Measurements from ENCODE around the gene VEGFD.
"Not testable (repeated sequence)": the region's sequence is repeated elsewhere in the genome, so short reads cannot be mapped to it uniquely, and the experiment has no call there.

VEGFD gene

GRCh38 chrX:15328821-15329220 lies 55.4 kb downstream of the VEGFD start:
- H3K36me3 ChIP-seq (ENCODE audit: insufficient read depth, low read length): peaks cover 60% of the 10 kb centered on the region
- H3K27me3 ChIP-seq (ENCODE audit: insufficient read depth, low read length): no peaks in the 10 kb centered on the region
- H3K4me3 ChIP-seq (ENCODE audit: low read length): no peak overlapping the region
- 88% methylated on average over 2 of the region's 2 CpGs for WGBS
- no peaks in the 10 kb centered on the region for H3K9me3 ChIP-seq (ENCODE audit: insufficient read depth, low read depth, low read length)
- no peaks in the 10 kb centered on the region for H3K4me1 ChIP-seq (ENCODE audit: insufficient read depth, low read length)
- H3K27ac ChIP-seq (ENCODE audit: low read depth, low read length): no peak overlapping the region
- H3K9ac ChIP-seq (ENCODE audit: low read depth, low read length): no peak overlapping the region

GRCh38 chrX:15328131-15328530 lies 56.1 kb downstream of the VEGFD start:
- H3K4me1 ChIP-seq (ENCODE audit: insufficient read depth, low read length): no peaks in the 10 kb centered on the region
- H3K36me3 ChIP-seq (ENCODE audit: insufficient read depth, low read length): peaks cover 67% of the 10 kb centered on the region
- H3K27ac ChIP-seq (ENCODE audit: low read depth, low read length): no peak overlapping the region
- no peak overlapping the region for H3K4me3 ChIP-seq (ENCODE audit: low read length)
- WGBS: 90% methylated on average over 2 of the region's 3 CpGs
- H3K9me3 ChIP-seq (ENCODE audit: insufficient read depth, low read depth, low read length): no peaks in the 10 kb centered on the region
- no peak overlapping the region for H3K9ac ChIP-seq (ENCODE audit: low read depth, low read length)
- no peaks in the 10 kb centered on the region for H3K27me3 ChIP-seq (ENCODE audit: insufficient read depth, low read length)

- 100% methylated on average over 1 of the region's 5 CpGs for WGBS
- no peaks in the 10 kb centered on the region for H3K27me3 ChIP-seq (ENCODE audit: insufficient read depth, low read length)
- no peak overlapping the region for H3K4me3 ChIP-seq (ENCODE audit: low read length)
- H3K4me1 ChIP-seq (ENCODE audit: insufficient read depth, low read length): no peaks in the 10 kb centered on the region
- H3K36me3 ChIP-seq (ENCODE audit: insufficient read depth, low read length): peaks cover 59% of the 10 kb centered on the region
- H3K9ac ChIP-seq (ENCODE audit: low read depth, low read length): no peak overlapping the region
- H3K27ac ChIP-seq (ENCODE audit: low read depth, low read length): no peak overlapping the region
- H3K9me3 ChIP-seq (ENCODE audit: insufficient read depth, low read depth, low read length): no peaks in the 10 kb centered on the region
Observed at GRCh38 chrX:15322472-15322871, 61.7 kb downstream of the VEGFD start.

GRCh38 chrX:15322072-15322471 lies 62.1 kb downstream of the VEGFD start:
- Histone ChIP-seq H3K27me3 (ENCODE audit: insufficient read depth, low read length) (no peaks in the 10 kb centered on the region), H3K4me3 (ENCODE audit: low read length) (no peak overlapping the region), H3K36me3 (ENCODE audit: insufficient read depth, low read length) (peaks cover 59% of the 10 kb centered on the region), H3K4me1 (ENCODE audit: insufficient read depth, low read length) (no peaks in the 10 kb centered on the region), H3K9ac (ENCODE audit: low read depth, low read length) (no peak overlapping the region), H3K9me3 (ENCODE audit: insufficient read depth, low read depth, low read length) (no peaks in the 10 kb centered on the region), H3K27ac (ENCODE audit: low read depth, low read length) (no peak overlapping the region)
- WGBS: 100% methylated on average over 3 of the region's 3 CpGs

- 90% methylated on average over 4 of the region's 4 CpGs for WGBS
- H3K27ac ChIP-seq (ENCODE audit: low read depth, low read length): no peak overlapping the region
- H3K4me1 ChIP-seq (ENCODE audit: insufficient read depth, low read length): no peaks in the 10 kb centered on the region
- no peak overlapping the region for H3K4me3 ChIP-seq (ENCODE audit: low read length)
- H3K9ac ChIP-seq (ENCODE audit: low read depth, low read length): no peak overlapping the region
- H3K27me3 ChIP-seq (ENCODE audit: insufficient read depth, low read length): no peaks in the 10 kb centered on the region
- no peaks in the 10 kb centered on the region for H3K9me3 ChIP-seq (ENCODE audit: insufficient read depth, low read depth, low read length)
- peaks cover 59% of the 10 kb centered on the region for H3K36me3 ChIP-seq (ENCODE audit: insufficient read depth, low read length)
Observed at GRCh38 chrX:15321447-15321846, 62.8 kb downstream of the VEGFD start.

- Histone ChIP-seq H3K4me3 (ENCODE audit: low read length) (no peak overlapping the region), H3K27ac (ENCODE audit: low read depth, low read length) (no peak overlapping the region), H3K36me3 (ENCODE audit: insufficient read depth, low read length) (peaks cover 55% of the 10 kb centered on the region), H3K27me3 (ENCODE audit: insufficient read depth, low read length) (no peaks in the 10 kb centered on the region), H3K9ac (ENCODE audit: low read depth, low read length) (no peak overlapping the region), H3K4me1 (ENCODE audit: insufficient read depth, low read length) (no peaks in the 10 kb centered on the region), H3K9me3 (ENCODE audit: insufficient read depth, low read depth, low read length) (no peaks in the 10 kb centered on the region)
- 93% methylated on average over 4 of the region's 4 CpGs for WGBS
Observed at GRCh38 chrX:15320297-15320696, 63.9 kb downstream of the VEGFD start.

GRCh38 chrX:15319075-15319474 lies 65.1 kb downstream of the VEGFD start:
- Histone ChIP-seq H3K4me1 (ENCODE audit: insufficient read depth, low read length) (no peaks in the 10 kb centered on the region), H3K27ac (ENCODE audit: low read depth, low read length) (no peak overlapping the region), H3K27me3 (ENCODE audit: insufficient read depth, low read length) (no peaks in the 10 kb centered on the region), H3K9ac (ENCODE audit: low read depth, low read length) (no peak overlapping the region), H3K4me3 (ENCODE audit: low read length) (no peak overlapping the region), H3K36me3 (ENCODE audit: insufficient read depth, low read length) (peaks cover 43% of the 10 kb centered on the region), H3K9me3 (ENCODE audit: insufficient read depth, low read depth, low read length) (no peaks in the 10 kb centered on the region)
- 93% methylated on average over 2 of the region's 4 CpGs for WGBS

GRCh38 chrX:15315509-15315908 lies 68.7 kb downstream of the VEGFD start, which contains the start of gene ASB11:
Gene ASB11 (minus strand): TSS chrX:15315640. CDS start chrX:15315605, 35 bp downstream.
- H3K4me3 ChIP-seq (ENCODE audit: low read length): no peak within 1 kb of the TSS
- no peak within 1 kb of the TSS for H3K9ac ChIP-seq (ENCODE audit: low read depth, low read length)
- H3K36me3 ChIP-seq (ENCODE audit: insufficient read depth, low read length): peaks cover 8% of the 10 kb centered on the region
- H3K9me3 ChIP-seq (ENCODE audit: insufficient read depth, low read depth, low read length): no peaks in the 10 kb centered on the region
- H3K4me1 ChIP-seq (ENCODE audit: insufficient read depth, low read length): no peaks in the 10 kb centered on the region
- H3K27me3 ChIP-seq (ENCODE audit: insufficient read depth, low read length): no peaks in the 10 kb centered on the region
- H3K27ac ChIP-seq (ENCODE audit: low read depth, low read length): no peak within 1 kb of the TSS
- 96% methylated on average over 2 of the region's 3 CpGs for WGBS

GRCh38 chrX:15314472-15314871 lies 69.7 kb downstream of the VEGFD start:
- no peak overlapping the region for H3K9ac ChIP-seq (ENCODE audit: low read depth, low read length)
- 83% methylated on average over 2 of the region's 2 CpGs for WGBS
- H3K27ac ChIP-seq (ENCODE audit: low read depth, low read length): no peak overlapping the region
- no peaks in the 10 kb centered on the region for H3K4me1 ChIP-seq (ENCODE audit: insufficient read depth, low read length)
- H3K9me3 ChIP-seq (ENCODE audit: insufficient read depth, low read depth, low read length): no peaks in the 10 kb centered on the region
- peaks cover 3% of the 10 kb centered on the region; the same call in 1 of the 2 replicates for H3K36me3 ChIP-seq (ENCODE audit: insufficient read depth, low read length)
- no peaks in the 10 kb centered on the region for H3K27me3 ChIP-seq (ENCODE audit: insufficient read depth, low read length)
- H3K4me3 ChIP-seq (ENCODE audit: low read length): no peak overlapping the region

GRCh38 chrX:15311119-15311518 lies 73.1 kb downstream of the VEGFD start:
- H3K27me3 ChIP-seq (ENCODE audit: insufficient read depth, low read length): no peaks in the 10 kb centered on the region
- H3K9ac ChIP-seq (ENCODE audit: low read depth, low read length): no peak overlapping the region
- WGBS: 82% methylated on average over 3 of the region's 3 CpGs
- H3K27ac ChIP-seq (ENCODE audit: low read depth, low read length): no peak overlapping the region
- no peaks in the 10 kb centered on the region for H3K4me1 ChIP-seq (ENCODE audit: insufficient read depth, low read length)
- no peaks in the 10 kb centered on the region for H3K9me3 ChIP-seq (ENCODE audit: insufficient read depth, low read depth, low read length)
- H3K4me3 ChIP-seq (ENCODE audit: low read length): no peak overlapping the region
- H3K36me3 ChIP-seq (ENCODE audit: insufficient read depth, low read length): no peaks in the 10 kb centered on the region

- Histone ChIP-seq H3K27me3 (ENCODE audit: insufficient read depth, low read length) (no peaks in the 10 kb centered on the region), H3K4me3 (ENCODE audit: low read length) (no peak overlapping the region), H3K9ac (ENCODE audit: low read depth, low read length) (no peak overlapping the region), H3K27ac (ENCODE audit: low read depth, low read length) (no peak overlapping the region), H3K4me1 (ENCODE audit: insufficient read depth, low read length) (no peaks in the 10 kb centered on the region), H3K36me3 (ENCODE audit: insufficient read depth, low read length) (no peaks in the 10 kb centered on the region), H3K9me3 (ENCODE audit: insufficient read depth, low read depth, low read length) (no peaks in the 10 kb centered on the region)
- WGBS: no CpG with 5 or more reads among the region's 3 CpGs
Observed at GRCh38 chrX:15310117-15310516, 74.1 kb downstream of the VEGFD start.

- WGBS: 86% methylated on average over 1 of the region's 3 CpGs
- not testable (repeated sequence) for H3K36me3 ChIP-seq (ENCODE audit: insufficient read depth, low read length); H3K9ac ChIP-seq (ENCODE audit: low read depth, low read length); H3K27me3 ChIP-seq (ENCODE audit: insufficient read depth, low read length); H3K9me3 ChIP-seq (ENCODE audit: insufficient read depth, low read depth, low read length); H3K27ac ChIP-seq (ENCODE audit: low read depth, low read length); H3K4me1 ChIP-seq (ENCODE audit: insufficient read depth, low read length); H3K4me3 ChIP-seq (ENCODE audit: low read length)
Observed at GRCh38 chrX:15305899-15306298, 78.3 kb downstream of the VEGFD start.
